Gastroesophageal sphincter (tissue), 3 donors: ENCODE results near the gene SPO11.

ENCODE experiments used
- CTCF ChIP-seq, 4 experiments: fragments of 200-600 bp in 2 of 4; fragments of 450-650 bp in 2 of 4; sonication (generic) in 1 of 4; IDR thresholded peaks; one replicate each; pipeline ENCODE4 v1.5.1; 2017 to 2019; ENCODE audit warnings: antibody characterized with exemption in 4 of 4, mild to moderate bottlenecking in 2 of 4, moderate library complexity in 2 of 4
- POLR2AphosphoS5 ChIP-seq: sonication (generic); formaldehyde crosslinking; IDR thresholded peaks from one replicate; pipeline ENCODE4 v1.6.1; 2017; ENCODE audit warnings: antibody characterized with exemption

- TF ChIP-seq CTCF (IDR thresholded peaks at IDR 0.05) (no peak), POLR2AphosphoS5 (no peak)
Observed at GRCh38 chr20:57387945-57388371, 58.4 kb downstream of the SPO11 start.
